ENCODE measurements around the gene B3GAT2. TPM values are rescaled to one million over a fixed set of nuclear protein-coding genes. Genes with fewer than 3 reads are reported as not detected.

B3GAT2 gene
- total RNA-seq, 5 donors from 2014 or later (not counting 1 experiment from before 2014, with no cell fraction given), result not detected

GRCh38 chr6:70842541-70842940, 114.3 kb downstream of the B3GAT2 start:
- H3K27me3 Mint-ChIP-seq, result no peaks in the 10 kb centered on the region
- CTCF ChIA-PET, result interaction anchor here in 1 of 2 donors (0.6 kb wide), 1 partner anchor 135 kb away, joined by 3 read pairs; no protein-coding TSS in a partner anchor
- no peak for DNase-seq
- H3K36me3 ChIP-seq (ENCODE audit: control insufficient read depth in 2 of 2, extremely low read depth in 1 of 2, insufficient read depth in 1 of 2, low read length in 1 of 2), result peaks cover 4 to 13% of the 10 kb centered on the region in 2 donors
- POLR2A ChIA-PET, result interaction anchor here (0.5 to 1.0 kb wide), 2 partner anchors 27 to 391 kb away, joined by 3 read pairs; no protein-coding TSS in a partner anchor
- peaks cover 43% of the 10 kb centered on the region for H3K36me3 Mint-ChIP-seq
- no peaks in the 10 kb centered on the region for H3K9me3 ChIP-seq
- no peak overlapping the region for H3K4me3 ChIP-seq (ENCODE audit: control insufficient read depth in 1 of 2, extremely low read depth in 1 of 2, low read length in 1 of 2)
- H3K4me3 Mint-ChIP-seq, result no peak overlapping the region
- no peak overlapping the region for H3K27ac Mint-ChIP-seq
- H3K27me3 ChIP-seq (replicated peaks in 1 of 2; ENCODE audit: control insufficient read depth in 2 of 2, extremely low read depth in 1 of 2, insufficient read depth in 2 of 2, low read length in 1 of 2), result no peaks in the 10 kb centered on the region
- H3K9me3 Mint-ChIP-seq, result no peaks in the 10 kb centered on the region
- no peak overlapping the region for H3K27ac ChIP-seq (ENCODE audit: low read length)
- no peak for ATAC-seq (replicated peaks in 1 of 4)
- H3K4me1 Mint-ChIP-seq, result peaks cover 10 to 16% (median 14%) of the 10 kb centered on the region in 3 donors
- H3K4me1 ChIP-seq (ENCODE audit: control insufficient read depth in 1 of 2, extremely low read depth in 1 of 2, insufficient read depth in 2 of 2, low read length in 2 of 2), result no peaks in the 10 kb centered on the region
- 97% methylated on average over 5 of the region's 8 CpGs for WGBS (ENCODE audit: insufficient coverage)

DNA sequence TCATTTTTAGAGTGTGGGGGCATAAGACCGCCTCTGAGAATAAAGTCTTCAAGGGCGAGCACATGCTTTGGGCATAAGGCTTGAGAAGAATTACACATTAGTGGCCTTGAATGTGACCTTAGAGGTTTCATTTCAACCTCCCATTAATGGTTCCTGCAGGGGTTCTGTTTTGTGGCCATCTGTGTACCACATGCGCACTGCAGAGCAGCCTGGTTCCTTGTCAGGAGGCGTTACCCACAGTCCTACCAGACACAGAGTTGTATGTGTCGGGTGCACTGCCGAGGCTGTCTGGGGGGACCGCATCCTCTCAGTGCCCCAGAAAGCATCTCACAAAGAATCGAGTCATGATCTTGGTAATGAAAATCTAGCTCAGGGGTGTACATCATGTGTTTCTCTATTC, 115.7 kb downstream of the B3GAT2 start:
- no peak overlapping the region for H3K27ac Mint-ChIP-seq
- Histone ChIP-seq H3K4me3 (ENCODE audit: control insufficient read depth in 1 of 2, extremely low read depth in 1 of 2, low read length in 1 of 2) (no peak overlapping the region), H3K27me3 (replicated peaks in 1 of 2; ENCODE audit: control insufficient read depth in 2 of 2, extremely low read depth in 1 of 2, insufficient read depth in 2 of 2, low read length in 1 of 2) (no peaks in the 10 kb centered on the region), H3K36me3 (ENCODE audit: control insufficient read depth in 2 of 2, extremely low read depth in 1 of 2, insufficient read depth in 1 of 2, low read length in 1 of 2) (peaks cover under 1 to 13% of the 10 kb centered on the region in 2 donors), H3K4me1 (ENCODE audit: control insufficient read depth in 1 of 2, extremely low read depth in 1 of 2, insufficient read depth in 2 of 2, low read length in 2 of 2) (no peaks in the 10 kb centered on the region), H3K9me3 (no peaks in the 10 kb centered on the region), H3K27ac (ENCODE audit: low read length) (no peak overlapping the region)
- H3K9me3 Mint-ChIP-seq, result no peaks in the 10 kb centered on the region
- ChIA-PET CTCF (no interaction called here), POLR2A (no interaction called here)
- DNase-seq (no peak), ATAC-seq (replicated peaks in 1 of 4) (no peak)
- H3K36me3 Mint-ChIP-seq, result peaks cover 38% of the 10 kb centered on the region
- peaks cover 2 to 16% (median 7%) of the 10 kb centered on the region in 3 donors for H3K4me1 Mint-ChIP-seq
- no peak overlapping the region for H3K4me3 Mint-ChIP-seq
- H3K27me3 Mint-ChIP-seq, result no peaks in the 10 kb centered on the region
- WGBS (ENCODE audit: insufficient coverage), result 100% methylated on average over 1 of the region's 8 CpGs

DNA sequence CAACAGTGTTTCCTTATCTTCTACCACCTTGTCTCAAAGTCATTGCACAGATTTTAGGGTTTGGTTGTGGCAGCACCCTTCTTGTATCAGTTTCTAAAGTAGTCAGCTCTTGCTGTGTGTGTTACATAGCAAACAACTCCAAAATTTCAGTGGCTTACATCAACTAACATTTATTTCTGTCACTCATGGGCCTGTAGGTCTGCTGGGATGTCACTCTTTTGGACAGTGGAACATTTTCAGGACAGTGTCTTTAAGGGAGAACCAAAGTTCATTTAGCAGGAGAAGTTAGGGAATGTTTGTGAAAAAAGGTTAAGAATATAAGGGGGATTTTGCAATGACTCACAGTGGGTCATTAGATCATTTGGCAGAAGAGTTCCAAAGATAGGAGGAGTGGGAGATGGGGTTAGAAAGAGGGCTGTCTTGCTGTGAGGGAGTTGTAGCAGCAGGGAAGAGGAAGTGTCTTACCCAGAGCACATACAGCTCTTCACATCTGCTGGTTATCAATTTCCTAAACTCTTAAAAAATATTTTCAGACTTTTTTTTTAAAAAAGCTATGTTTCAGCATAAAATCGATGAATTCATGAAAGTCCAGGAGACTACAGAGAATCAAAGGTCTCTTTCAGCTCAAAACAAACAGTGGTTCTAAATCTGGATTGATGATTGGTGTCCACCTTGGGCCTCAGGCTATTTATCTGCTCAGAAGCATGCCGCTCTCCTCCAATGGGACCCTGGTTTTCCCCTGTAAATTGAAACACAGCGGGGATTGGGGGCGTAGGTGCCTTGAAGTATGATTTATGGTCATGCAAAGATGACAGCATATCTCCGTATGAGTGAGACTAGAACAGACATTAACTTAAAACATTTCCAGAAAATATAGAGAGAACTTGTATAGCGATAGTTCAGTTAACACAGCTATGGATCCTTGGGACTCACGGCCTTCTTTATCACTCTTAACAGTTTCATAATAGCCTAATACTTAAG, 117.3 kb downstream of the B3GAT2 start:
- Histone ChIP-seq H3K27ac (ENCODE audit: low read length) (no peak overlapping the region), H3K4me1 (ENCODE audit: control insufficient read depth in 1 of 2, extremely low read depth in 1 of 2, insufficient read depth in 2 of 2, low read length in 2 of 2) (no peaks in the 10 kb centered on the region), H3K9me3 (no peaks in the 10 kb centered on the region), H3K36me3 (ENCODE audit: control insufficient read depth in 2 of 2, extremely low read depth in 1 of 2, insufficient read depth in 1 of 2, low read length in 1 of 2) (peaks cover 0 to 13% of the 10 kb centered on the region in 2 donors), H3K27me3 (replicated peaks in 1 of 2; ENCODE audit: control insufficient read depth in 2 of 2, extremely low read depth in 1 of 2, insufficient read depth in 2 of 2, low read length in 1 of 2) (no peaks in the 10 kb centered on the region), H3K4me3 (ENCODE audit: control insufficient read depth in 1 of 2, extremely low read depth in 1 of 2, low read length in 1 of 2) (no peak overlapping the region)
- ATAC-seq (replicated peaks in 1 of 4), result no peak
- H3K27me3 Mint-ChIP-seq, result no peaks in the 10 kb centered on the region
- H3K27ac Mint-ChIP-seq, result no peak overlapping the region
- ChIA-PET POLR2A (no interaction called here), CTCF (interaction anchor here in 1 of 2 donors (1.2 kb wide), 1 partner anchor 10 kb away, joined by 3 read pairs; no protein-coding TSS in a partner anchor)
- H3K36me3 Mint-ChIP-seq, result peaks cover 28% of the 10 kb centered on the region
- peaks cover 0 to 11% (median 2%) of the 10 kb centered on the region in 3 donors for H3K4me1 Mint-ChIP-seq
- no peaks in the 10 kb centered on the region for H3K9me3 Mint-ChIP-seq
- DNase-seq, result no peak
- WGBS (ENCODE audit: insufficient coverage), result no CpG with 5 or more reads among the region's 7 CpGs
- no peak overlapping the region for H3K4me3 Mint-ChIP-seq

DNA sequence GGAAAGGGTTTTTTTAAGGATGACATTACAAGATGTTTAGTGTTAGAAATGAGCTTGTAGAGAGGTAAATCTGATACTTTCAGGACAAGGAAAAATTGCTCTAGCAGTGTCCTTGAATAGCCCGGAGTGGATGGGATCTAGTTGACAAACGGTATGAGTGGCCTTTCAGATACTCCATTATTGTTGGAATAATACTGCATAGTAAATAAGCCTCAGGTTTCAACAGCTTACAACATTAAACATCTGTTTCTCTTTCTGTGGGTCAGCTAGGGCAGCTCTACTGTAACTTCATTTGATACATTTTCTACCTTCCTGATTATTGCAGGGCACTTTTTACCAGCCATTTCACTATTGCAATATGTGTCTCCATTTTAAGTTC, 118.0 kb downstream of the B3GAT2 start:
- ChIA-PET CTCF (no interaction called here), POLR2A (no interaction called here)
- no peak for DNase-seq
- WGBS (ENCODE audit: insufficient coverage), result no CpG with 5 or more reads among the region's 2 CpGs
- peaks cover 29% of the 10 kb centered on the region for H3K36me3 Mint-ChIP-seq
- ATAC-seq (replicated peaks in 1 of 4), result no peak
- H3K4me3 Mint-ChIP-seq, result no peak overlapping the region
- Histone ChIP-seq H3K27me3 (replicated peaks in 1 of 2; ENCODE audit: control insufficient read depth in 2 of 2, extremely low read depth in 1 of 2, insufficient read depth in 2 of 2, low read length in 1 of 2) (no peaks in the 10 kb centered on the region), H3K4me1 (ENCODE audit: control insufficient read depth in 1 of 2, extremely low read depth in 1 of 2, insufficient read depth in 2 of 2, low read length in 2 of 2) (no peaks in the 10 kb centered on the region), H3K9me3 (no peaks in the 10 kb centered on the region), H3K4me3 (ENCODE audit: control insufficient read depth in 1 of 2, extremely low read depth in 1 of 2, low read length in 1 of 2) (no peak overlapping the region), H3K36me3 (ENCODE audit: control insufficient read depth in 2 of 2, extremely low read depth in 1 of 2, insufficient read depth in 1 of 2, low read length in 1 of 2) (peaks cover 0 to 13% of the 10 kb centered on the region in 2 donors), H3K27ac (ENCODE audit: low read length) (no peak overlapping the region)
- H3K27ac Mint-ChIP-seq, result no peak overlapping the region
- H3K4me1 Mint-ChIP-seq, result peaks cover 0 to 11% (median 2%) of the 10 kb centered on the region in 3 donors
- no peaks in the 10 kb centered on the region for H3K9me3 Mint-ChIP-seq
- H3K27me3 Mint-ChIP-seq, result no peaks in the 10 kb centered on the region

- H3K9me3 Mint-ChIP-seq, result peaks cover 3 to 8% (median 4%) of the 10 kb centered on the region in 3 donors
- Histone ChIP-seq H3K4me1 (ENCODE audit: control insufficient read depth in 1 of 2, extremely low read depth in 1 of 2, insufficient read depth in 2 of 2, low read length in 2 of 2) (no peaks in the 10 kb centered on the region), H3K9me3 (no peaks in the 10 kb centered on the region), H3K27me3 (replicated peaks in 1 of 2; ENCODE audit: control insufficient read depth in 2 of 2, extremely low read depth in 1 of 2, insufficient read depth in 2 of 2, low read length in 1 of 2) (no peaks in the 10 kb centered on the region), H3K27ac (ENCODE audit: low read length) (no peak overlapping the region), H3K36me3 (ENCODE audit: control insufficient read depth in 2 of 2, extremely low read depth in 1 of 2, insufficient read depth in 1 of 2, low read length in 1 of 2) (peaks cover 0 to 5% of the 10 kb centered on the region in 2 donors), H3K4me3 (ENCODE audit: control insufficient read depth in 1 of 2, extremely low read depth in 1 of 2, low read length in 1 of 2) (no peak overlapping the region)
- no peak overlapping the region for H3K27ac Mint-ChIP-seq
- H3K27me3 Mint-ChIP-seq, result no peaks in the 10 kb centered on the region
- ChIA-PET POLR2A (no interaction called here), CTCF (interaction anchor here (0.5 to 0.7 kb wide), 2 partner anchors 26 to 81 kb away, joined by 4 read pairs; no protein-coding TSS in a partner anchor)
- H3K4me1 Mint-ChIP-seq, result peaks cover 0 to 6% (median 4%) of the 10 kb centered on the region in 3 donors
- H3K4me3 Mint-ChIP-seq, result no peak overlapping the region
- no peak for ATAC-seq (replicated peaks in 1 of 4)
- H3K36me3 Mint-ChIP-seq, result peaks cover 38% of the 10 kb centered on the region
- no CpG with 5 or more reads among the region's 2 CpGs for WGBS (ENCODE audit: insufficient coverage)
- no peak for DNase-seq
Observed at GRCh38 chr6:70834520-70834919, 122.3 kb downstream of the B3GAT2 start.

GRCh38 chr6:70831427-70831826, 125.4 kb downstream of the B3GAT2 start:
- H3K27ac ChIP-seq (ENCODE audit: low read length), result no peak overlapping the region
- H3K9me3 ChIP-seq, result no peaks in the 10 kb centered on the region
- no peak for DNase-seq
- no peaks in the 10 kb centered on the region for H3K36me3 ChIP-seq (ENCODE audit: control insufficient read depth in 2 of 2, extremely low read depth in 1 of 2, insufficient read depth in 1 of 2, low read length in 1 of 2)
- Mint-ChIP-seq H3K27ac (no peak overlapping the region), H3K4me3 (no peak overlapping the region), H3K4me1 (peaks cover 0 to 10% (median 9%) of the 10 kb centered on the region in 3 donors), H3K27me3 (no peaks in the 10 kb centered on the region), H3K9me3 (peaks cover 3 to 8% (median 4%) of the 10 kb centered on the region in 3 donors), H3K36me3 (peaks cover 36% of the 10 kb centered on the region)
- H3K27me3 ChIP-seq (replicated peaks in 1 of 2; ENCODE audit: control insufficient read depth in 2 of 2, extremely low read depth in 1 of 2, insufficient read depth in 2 of 2, low read length in 1 of 2), result no peaks in the 10 kb centered on the region
- H3K4me3 ChIP-seq (ENCODE audit: control insufficient read depth in 1 of 2, extremely low read depth in 1 of 2, low read length in 1 of 2), result no peak overlapping the region
- ChIA-PET POLR2A (no interaction called here), CTCF (no interaction called here)
- no peaks in the 10 kb centered on the region for H3K4me1 ChIP-seq (ENCODE audit: control insufficient read depth in 1 of 2, extremely low read depth in 1 of 2, insufficient read depth in 2 of 2, low read length in 2 of 2)
- WGBS (ENCODE audit: insufficient coverage), result 100% methylated on average over 2 of the region's 3 CpGs
- no peak for ATAC-seq (replicated peaks in 1 of 4)

All from T-cell (primary cell).